Measurements from ENCODE around the gene ARMC9.
"Not testable (repeated sequence)": the region's sequence is repeated elsewhere in the genome, so short reads cannot be mapped to it uniquely, and the experiment has no call there.

Gene ARMC9

DNA sequence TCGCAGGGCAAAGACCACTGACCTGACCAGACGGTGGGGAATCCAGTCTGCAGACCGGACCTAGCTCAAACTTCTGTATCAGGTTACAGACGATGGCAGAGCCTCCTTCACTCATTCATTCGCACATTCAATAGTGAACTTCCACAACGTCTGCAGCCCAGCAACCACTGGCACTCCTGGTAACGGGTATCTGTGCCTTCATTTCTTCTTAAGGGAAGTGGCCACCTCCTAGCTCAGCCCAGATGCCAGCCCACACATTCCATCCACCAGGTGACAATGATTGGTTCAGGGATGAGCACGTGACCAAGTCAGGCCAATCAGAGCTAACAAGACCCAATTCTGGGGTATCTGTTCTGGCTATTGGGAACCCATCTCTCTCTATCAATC, 15.9 kb upstream of the ARMC9 start:
- DNase-seq = no peak

DNA sequence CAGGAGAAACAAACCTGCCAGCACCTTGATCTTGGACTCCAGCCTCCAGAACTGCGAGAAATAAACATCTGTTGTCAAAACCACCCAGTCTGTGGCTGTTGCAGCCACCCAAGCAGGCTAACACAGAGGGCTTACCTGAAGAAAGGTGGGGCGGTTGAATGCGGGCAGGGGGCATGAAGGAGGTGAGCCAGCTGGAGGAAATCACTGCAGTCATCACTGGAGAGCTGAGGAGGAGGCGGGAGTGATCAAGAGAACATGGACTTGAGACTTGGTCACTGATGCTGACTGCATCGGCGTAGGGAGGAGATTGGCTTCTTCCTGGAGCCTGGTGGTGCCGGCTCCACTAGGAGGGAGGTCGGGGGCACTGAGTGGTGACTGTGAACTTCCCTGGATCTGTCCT, 14.6 kb upstream of the ARMC9 start:
- DNase-seq = no peak

DNA sequence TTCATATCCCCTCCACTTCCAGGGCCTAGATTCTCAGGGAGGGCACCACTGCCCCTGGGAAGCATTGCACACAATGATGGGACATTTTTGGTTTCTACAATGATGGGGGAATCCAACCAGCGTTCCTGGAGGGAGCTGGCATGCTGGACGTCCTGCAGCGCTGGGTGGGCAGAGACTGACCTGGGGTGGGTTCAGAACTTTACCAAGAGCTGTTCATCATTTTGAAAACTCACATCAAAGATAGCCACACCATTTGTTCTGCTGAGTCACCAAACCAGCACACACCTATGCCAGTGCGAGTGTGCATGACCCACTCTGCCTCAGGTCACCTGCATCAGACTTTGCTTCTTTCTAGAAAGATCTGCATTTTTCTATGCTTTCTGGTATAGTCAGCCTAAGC, 14.1 kb upstream of the ARMC9 start:
- DNase-seq = no peak

DNA sequence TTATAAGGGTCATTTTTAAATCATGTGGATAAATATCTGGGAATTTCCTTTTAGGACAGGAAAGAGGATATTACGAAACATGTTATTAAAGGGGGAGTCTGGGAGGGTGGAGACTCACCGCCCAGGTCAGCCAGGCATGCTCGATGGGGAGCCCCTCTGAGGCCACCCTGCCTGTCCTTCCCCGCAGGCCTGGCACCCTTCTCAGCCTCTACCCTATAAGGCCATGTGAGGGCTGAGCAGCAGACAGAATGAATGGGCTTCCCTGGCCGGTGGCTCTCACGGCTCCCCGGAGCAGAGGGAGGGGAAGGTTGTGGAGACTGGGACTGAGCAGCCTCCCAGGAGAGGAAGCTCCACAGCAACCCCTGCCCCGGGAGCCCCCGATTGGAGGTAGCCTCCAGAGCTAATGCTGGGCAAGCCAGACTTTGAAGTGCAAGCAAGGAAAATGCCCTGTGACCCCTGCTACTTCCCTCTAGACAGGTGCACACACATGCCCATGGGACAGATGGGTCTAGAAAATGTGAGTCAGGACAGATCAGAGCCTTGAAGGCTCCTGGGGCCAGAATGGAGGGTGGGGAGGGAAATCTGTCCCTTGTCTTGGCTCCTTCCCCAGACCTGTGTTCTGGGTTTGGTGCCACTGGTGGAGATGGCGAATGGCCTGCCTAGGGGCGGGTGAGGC, 13.2 kb upstream of the ARMC9 start:
- no peak for DNase-seq

DNA sequence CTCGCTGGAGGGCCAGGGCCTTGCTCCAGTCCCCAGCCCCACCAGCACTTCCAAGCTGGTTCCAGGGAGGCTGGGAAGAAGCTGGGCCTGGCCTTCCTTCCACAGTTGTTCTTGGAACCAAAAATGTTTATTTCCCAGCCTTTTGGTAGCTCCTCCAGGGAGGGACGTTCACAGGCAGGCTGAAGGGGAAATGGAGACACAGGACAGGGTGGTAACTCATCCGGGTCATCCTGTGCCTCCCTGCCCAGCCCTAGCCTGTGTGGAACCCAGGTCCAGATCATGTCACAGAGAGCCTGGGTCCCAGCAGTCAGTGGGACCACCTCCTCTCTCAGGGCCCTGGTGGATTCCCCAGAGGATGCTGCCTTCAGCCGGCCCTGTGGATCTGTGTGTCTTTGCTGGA, 12.5 kb upstream of the ARMC9 start:
- DNase-seq = no peak

DNA sequence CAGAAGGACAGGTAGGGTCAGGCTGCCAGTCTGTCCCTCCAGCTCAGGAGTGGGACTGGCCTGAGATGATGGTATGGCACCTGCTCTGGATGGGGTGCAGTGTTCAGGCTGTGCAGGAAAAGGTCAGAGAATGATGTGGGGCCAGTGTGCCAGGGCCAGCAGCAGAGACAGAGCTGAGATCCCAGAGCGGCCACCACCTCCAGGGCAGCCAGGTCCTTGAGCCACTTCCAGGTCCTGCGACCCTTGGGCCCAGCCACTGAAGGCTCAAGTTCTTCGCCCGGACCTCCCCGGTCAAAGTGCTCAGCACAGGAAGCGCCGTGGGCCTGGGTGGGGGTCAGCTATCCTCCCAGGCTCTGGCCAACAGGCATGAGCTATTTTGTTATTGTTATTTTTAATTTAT, 12.1 kb upstream of the ARMC9 start:
- no peak for DNase-seq

DNA sequence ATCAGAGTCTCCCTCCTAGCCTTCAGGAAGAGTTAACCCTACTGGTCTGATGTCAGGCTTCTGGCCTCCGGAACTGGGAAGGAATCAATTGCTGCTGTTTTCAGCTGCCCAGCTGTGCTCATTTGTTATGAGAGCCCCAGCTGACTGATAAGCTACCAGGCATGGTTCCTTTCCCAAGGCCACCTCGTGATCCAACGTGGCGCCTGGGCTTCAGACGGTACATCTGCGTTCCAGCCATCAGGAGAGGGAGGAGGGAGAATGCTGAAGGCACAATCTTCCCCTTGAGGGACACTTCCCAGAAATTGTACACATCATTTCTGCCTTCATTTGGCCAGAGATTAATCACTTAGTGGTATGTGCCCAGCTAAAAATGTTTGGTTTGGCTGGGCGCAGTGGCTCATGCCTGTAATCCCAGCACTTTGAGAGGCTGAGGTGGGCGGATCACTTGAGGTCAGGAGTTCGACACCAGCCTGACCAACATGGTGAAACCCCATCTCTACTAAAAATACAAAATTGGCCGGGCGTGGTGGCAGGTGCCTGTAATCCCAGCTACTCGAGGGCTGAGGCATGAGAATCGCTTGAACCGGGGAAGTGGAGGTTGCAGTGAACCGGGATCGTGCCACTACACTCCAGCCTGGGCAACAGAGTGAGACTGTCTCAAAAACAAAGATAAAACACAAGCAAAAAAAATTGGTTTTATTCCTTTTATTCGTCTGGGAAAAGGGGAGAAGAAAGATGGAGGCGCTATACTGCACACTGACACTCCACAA, 10.5 kb upstream of the ARMC9 start:
- no peak for DNase-seq

DNA sequence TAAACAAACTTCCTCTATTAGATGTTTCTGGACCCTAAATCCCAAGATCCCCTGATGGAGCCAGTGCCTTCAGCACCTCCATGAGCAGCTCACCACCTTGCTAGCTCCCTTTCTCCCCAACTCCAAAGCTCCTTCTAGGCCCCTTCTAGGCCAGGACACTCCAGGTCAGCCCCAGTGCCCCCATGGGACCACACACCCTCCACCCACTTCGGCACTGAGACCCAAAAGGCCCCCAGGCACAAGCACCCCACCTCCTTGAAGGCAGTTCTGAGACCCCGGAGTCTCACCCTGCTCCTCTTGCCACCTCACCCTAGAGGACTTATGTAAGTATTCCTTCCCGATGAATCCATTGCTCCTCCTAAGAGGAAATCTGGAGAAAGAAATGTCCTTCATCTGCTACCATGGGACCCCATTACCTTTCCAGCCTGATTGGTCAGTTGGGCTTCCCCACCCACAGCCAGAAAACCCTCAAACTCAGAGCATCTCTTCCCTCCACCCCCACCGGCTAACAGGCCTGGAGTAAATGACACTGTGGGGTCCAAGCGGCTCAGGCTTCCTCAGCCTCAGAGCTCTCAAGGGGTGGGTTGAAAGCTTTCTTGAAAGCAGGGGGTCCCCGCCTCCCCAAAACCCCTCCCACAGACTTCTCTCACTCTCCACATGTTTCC, 9.8 kb upstream of the ARMC9 start:
- no peak for DNase-seq

DNA sequence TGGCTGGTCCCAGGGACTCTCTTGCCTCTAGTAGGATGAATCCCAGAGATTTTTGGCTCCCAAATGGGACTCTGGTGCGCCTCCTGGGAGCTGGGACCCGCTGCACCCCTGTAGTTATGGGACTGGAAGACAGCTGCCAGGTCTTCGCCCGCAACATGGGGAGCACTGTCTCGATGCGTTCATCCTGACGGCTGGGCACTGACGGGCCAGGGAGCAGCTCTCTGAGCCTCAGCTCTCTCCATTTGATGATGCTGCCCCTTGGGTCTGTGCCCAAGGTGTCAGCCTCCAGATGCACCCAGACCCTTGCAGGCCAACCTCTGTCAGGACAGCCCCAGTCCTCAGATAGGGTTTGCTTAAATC, 9.3 kb upstream of the ARMC9 start:
- DNase-seq = no peak

DNA sequence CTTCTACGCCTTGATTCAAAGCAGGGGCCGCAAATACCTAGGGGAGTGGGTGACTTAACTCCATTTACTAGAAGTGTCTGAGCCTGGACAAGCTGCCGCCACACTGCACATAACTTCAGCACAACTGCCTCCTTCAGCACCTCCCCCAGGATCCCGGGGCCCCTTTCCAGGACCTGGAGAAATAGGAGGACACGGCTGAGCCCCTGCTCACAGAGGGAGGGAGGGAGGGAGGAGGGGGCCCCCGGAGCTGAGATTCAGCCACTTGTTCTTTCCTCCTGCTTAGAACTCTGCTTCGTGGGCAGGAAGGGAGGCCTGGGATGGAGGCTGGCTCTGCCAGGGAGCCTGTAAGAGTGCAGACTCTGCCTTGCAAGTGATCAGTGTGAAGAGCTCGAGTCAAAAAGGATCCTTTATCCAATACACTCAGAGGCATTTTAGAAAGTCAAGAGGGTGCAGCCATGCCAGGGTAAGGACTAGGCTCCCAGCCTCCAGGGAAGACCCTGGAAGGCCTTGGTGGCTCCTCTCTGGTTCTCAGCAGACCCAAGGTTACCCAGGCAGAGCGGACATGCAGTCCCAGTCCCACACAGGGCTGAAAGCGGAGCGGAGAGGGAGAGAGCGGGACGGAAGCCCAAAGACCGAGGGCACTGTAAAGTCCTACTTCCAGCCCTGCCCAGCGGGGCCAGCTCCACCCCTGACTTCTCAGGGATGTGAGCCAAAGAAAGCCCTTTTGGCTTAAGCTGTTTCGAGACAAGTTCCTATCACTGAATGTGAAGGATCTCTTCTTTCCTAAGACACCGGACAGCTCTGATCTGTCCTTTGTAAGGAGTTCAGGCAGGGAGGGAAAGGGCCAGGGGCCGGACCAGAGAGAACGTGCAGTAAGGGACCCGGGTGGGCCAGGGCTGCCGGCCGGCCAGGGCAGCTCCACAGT, 8.6 kb upstream of the ARMC9 start:
- no peak for DNase-seq

DNA sequence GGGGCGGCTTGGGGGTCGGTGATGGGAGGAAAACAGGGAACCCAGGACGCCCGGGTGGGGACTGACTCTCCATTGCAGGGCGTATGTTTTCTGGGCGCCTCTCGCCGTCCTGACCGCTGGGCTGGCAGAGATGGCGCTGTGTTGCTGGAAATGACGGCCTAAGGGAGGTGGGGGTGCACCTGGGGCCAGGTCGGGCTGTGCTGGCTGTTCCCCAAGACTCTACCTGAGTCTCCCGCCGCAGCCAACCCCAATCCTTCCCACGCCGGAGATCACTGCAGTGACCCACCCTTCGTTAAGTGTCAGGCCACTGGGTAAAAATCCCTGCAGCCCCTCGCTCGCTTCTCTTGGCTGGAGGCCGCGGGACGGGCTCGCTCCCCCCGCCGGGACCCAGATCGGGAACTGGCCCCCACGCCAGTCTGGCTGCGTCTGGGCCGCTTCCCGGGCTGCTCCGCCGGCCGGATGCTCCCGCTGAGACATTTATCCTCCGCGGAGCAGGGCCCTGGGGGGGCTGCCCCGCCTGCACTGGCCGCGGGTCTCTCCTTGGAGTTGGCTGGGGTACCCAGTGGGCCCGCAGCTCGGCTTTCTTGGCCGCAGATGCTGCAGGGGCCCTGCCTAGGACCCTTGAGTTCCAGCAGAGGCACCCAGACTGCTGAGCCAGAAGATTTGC, 7.8 kb upstream of the ARMC9 start:
- DNase-seq = no peak

DNA sequence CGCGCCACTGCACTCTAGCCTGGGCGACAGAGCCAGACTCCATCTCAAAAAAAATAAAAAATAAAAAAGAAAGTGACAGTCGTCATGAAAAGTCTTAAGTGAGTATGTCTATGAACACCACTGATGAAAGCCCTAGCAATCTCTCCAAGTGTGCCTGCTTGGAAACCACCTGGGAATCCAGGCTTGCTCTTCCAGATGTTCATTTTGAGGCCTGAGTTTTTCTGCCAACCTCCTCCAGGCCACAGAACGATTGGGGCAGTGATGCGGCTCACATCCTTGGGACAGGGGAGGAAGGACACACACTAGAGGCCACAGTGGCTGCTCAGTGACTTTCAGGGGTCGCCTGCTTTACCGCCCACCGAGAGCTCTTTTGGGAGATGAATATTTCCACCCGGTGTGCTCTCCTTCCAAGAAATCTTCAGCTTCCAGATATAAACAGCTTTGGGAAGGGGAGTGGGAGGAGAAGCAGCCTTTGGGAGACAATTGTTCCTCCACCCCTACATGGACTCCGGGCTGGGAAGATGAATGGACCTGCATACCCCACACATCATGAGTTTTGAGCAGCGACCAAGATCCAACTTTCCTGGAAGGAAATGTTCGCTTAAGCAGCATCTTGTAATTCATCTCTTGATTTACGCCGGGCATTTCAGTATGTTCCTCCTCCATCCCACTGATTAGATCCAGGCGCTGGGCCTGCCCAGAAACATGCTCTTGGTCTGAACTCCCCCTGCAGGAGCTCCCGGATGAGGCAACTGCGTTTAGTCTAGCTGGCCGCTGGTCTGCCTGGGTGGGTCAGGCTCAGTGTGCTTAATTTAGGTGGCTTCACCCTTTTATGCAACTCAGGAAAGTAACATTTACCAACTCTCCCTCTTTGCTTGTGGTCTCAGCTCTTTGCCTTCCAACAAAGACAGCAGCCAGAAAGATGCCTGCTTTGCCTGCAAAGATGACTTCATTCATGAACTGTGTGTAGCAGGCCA, 6.2 kb upstream of the ARMC9 start:
- DNase-seq = no peak

DNA sequence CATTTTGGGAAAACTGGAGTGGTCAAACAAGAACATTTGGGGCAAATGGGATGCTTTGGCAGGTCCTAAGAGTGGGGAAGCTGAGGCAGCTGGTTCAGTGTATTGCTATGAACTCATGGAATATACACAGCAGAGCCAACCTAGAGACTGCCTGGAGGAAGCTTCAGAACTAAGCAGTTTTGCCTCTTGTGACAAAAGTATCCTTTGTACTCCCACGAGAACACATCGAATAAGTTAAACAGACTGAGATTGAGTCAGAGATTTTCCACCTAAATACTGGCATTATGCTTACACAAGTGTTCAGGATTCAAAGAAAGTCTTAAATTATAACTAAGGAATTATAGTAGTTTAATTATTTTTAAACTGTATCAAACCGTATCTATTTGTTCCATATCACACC, 5.2 kb upstream of the ARMC9 start:
- no peak for DNase-seq

DNA sequence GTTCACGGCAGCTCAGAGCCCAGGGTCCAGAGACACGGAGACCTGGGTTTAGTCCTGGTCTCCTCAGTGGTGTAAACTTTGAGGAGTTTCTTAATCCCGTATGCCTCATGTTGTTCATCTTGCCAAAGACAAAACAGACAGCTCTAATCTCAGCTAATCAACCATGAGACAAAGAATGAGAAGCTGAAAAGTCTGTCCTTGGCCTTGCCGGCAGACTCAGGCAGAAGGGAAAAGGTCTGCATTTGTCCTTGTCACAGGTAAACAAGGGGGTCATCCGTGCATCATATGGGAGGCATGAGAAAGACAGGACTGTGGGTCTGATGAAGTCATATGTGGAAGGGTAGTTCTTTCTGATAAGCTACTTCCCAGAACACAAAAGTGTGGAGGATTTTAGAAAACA, 1.8 kb upstream of the ARMC9 start:
- no peak for DNase-seq

DNA sequence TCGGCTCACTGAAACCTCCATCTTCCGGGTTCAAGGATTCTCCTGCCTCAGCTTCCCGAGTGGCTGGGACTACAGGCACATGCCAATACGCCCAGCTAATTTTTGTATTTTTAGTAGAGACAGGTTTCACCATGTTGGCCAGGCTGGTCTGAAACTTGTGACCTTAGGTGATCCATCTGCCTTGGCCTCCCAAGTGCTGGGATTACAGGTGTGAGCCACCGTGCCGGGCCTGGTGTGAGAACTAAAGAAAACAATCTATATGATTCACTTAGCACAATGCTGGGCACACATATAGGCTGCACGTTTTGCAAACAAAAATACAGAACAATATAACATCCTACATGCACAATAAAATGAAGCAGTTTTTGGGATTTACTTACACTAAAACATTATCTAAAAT, 1.2 kb upstream of the ARMC9 start:
- DNase-seq = not testable (repeated sequence)

DNA sequence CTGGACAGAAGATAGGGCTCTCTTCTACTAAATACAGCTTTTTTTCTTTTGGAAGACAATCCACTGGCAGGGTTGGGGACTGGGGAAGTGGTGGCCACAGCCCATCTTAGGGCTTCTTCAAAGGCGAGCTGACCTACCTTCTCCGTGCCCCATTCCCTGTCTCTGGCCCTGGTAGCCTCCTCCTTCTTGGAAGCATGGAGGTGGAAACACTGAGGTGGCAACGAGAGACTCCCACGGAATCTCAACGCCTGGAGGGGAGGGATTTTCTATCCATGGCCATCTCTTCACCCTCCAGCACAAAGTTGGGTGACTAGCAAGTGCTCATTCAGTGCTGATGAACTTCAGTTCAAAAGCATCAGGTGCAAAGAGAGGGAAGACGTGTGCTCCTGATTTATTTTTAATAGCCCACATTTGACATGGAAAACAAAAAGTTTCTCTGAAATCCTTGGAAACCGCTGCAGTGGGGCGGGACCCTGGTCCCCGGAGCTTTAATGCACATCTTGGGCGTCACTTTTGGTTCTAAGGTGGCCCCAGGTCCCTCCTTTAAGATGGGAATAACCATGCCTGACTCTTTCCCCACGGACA, 633 bp upstream of the ARMC9 start:
- no peak for DNase-seq

DNA sequence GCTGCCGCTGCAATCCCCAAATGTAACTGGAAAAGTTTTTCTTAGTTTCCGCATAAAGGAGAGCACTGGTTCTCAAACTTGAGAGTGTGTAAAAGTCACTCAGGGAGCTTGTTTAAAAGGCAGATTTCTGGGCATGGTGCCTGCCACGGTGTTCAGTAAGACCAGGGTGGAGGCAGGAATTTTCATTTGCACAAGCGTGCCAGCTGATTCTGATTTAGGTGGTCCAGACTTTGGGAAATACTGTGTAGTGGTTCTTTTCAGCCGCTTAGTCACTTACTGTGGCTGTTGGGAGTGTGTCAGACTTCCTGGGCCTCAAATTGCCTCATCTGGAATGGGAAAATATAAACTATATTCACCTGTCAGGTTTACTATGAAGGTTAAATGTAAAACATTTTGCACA, 788 bp downstream of the ARMC9 start:
- DNase-seq = no peak

DNA sequence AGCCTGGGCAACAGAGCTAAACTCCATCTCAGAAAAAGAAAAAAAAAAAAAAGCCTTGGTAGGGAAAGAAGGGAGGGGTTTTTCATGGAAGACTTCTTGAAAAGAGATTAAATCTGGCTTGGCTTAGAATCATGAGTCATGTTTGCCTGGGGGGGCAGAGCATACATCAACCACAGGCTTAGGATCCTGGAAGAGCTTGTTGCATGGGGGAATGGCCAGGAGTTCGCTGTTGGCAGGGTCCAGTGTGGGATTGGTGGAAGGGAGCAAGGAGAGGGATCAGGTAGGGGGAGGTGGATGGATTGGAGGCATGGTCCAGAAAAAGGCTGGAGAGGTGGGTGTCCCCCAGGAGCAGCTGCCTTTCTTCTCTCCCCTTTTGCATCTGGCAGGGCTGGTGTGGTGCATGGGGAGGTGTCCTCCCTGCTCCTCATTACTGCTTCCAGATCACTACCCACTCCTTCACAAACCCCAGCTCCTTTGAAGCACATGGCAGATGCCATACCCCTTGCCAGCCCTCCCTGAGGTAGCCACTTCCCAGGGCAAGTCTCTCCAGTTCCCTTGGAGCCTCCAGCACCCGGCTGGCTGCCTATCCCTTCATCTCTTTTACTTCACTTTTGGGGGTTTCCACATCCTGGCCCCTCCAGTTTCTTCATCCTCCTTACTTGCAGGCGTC, 2.5 kb downstream of the ARMC9 start:
- no peak for DNase-seq

DNA sequence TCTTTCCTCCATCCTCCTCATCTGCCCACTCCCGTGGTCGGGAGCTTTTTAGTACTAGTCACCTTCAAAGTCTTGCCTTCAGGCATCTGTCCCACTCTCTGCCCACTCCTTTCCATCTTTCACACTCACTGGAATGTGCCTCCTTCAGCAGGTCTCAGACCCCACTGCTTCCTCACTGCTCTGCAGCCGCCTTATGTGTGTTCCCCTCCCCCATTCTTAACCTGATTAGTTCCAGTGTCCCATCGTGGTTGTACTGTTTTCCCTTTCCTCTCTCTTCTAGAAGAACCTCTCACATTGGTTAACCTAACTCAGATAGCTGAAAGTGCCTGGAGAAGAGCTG, 3.0 kb downstream of the ARMC9 start:
- DNase-seq = no peak

DNA sequence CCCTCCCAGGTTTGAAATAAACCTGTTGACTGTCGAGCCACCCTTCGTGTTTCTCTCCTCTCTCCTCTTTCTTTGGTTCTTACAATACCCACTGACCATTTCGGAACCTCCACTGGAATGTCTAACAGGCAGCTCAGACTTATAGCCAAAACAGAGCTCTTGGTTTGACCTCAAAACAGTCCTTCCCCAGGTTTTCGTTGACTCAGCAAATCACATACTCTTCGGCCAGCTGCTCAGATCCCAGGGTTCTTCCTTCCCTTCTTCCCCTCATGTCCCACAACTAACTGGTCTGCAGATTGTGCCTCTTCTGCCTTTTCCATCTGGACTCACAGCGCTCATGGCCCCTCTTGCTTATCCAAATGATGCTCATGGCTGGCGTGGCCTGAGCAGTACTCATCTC, 4.7 kb downstream of the ARMC9 start:
- no peak for DNase-seq

DNA sequence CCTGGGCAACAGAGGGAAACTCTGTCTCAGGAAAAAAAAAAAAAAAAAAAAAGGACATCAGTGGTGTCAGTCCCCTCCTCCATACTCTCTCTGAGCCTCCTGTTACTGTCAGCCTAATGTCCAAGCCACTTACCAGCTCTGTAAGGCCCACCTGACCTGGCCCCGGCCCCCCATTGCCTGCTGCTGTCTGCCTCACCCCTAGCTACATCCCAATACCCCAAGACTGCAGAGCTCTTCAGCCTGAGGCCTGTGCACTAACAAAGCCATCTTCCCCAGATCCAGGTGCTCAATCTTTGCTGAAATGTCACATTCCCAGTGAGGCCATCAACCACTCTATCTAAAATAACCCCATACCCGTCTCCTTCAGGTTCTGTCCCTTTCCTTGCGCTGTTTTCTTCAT, 5.7 kb downstream of the ARMC9 start:
- DNase-seq = no peak

Measured in AML-193 (cell line).